BLaER1 (cell line): ENCODE results near the gene KLHL8.
A peak's percentile ranks its signal among the peaks of the same experiment; 100 is the strongest.
"Not testable (repeated sequence)": the region's sequence is repeated elsewhere in the genome, so short reads cannot be mapped to it uniquely, and the experiment has no call there.

Experiments used
- H3K27ac ChIP-seq: shearing (Covaris generic); formaldehyde crosslinking; 2 replicates; pipeline ENCODE4 v1.8.1; 2022
- H3K27me3 ChIP-seq: shearing (Covaris generic); formaldehyde crosslinking; 2 replicates; pipeline ENCODE4 v1.8.1; 2022
- H3K36me3 ChIP-seq: shearing (Covaris generic); formaldehyde crosslinking; 2 replicates; pipeline ENCODE4 v1.8.1; 2022
- H3K4me1 ChIP-seq: shearing (Covaris generic); formaldehyde crosslinking; 2 replicates; pipeline ENCODE4 v1.8.1; 2022
- H3K4me2 ChIP-seq: shearing (Covaris generic); formaldehyde crosslinking; 2 replicates; pipeline ENCODE4 v1.8.1; 2022
- H3K4me3 ChIP-seq: shearing (Covaris generic); formaldehyde crosslinking; 2 replicates; pipeline ENCODE4 v1.8.1; 2022
- H3K9ac ChIP-seq: shearing (Covaris generic); formaldehyde crosslinking; 2 replicates; pipeline ENCODE4 v1.8.1; 2022
- H3K9me3 ChIP-seq: shearing (Covaris generic); formaldehyde crosslinking; 2 replicates; pipeline ENCODE4 v1.8.1; 2022
- H4K20me1 ChIP-seq: shearing (Covaris generic); formaldehyde crosslinking; 2 replicates; pipeline ENCODE4 v1.8.1; 2022
- Cebpa-rat ChIP-seq: shearing (Covaris generic); IDR thresholded peaks from 2 replicates; pipeline ENCODE4 v1.8.1; 2022

KLHL8 gene

GRCh38 chr4:87152310-87153041 is 67.9 kb downstream of the KLHL8 start:
- no peak overlapping the region for H3K4me3 ChIP-seq
- H4K20me1 ChIP-seq, result no peaks in the 10 kb centered on the region
- no peak overlapping the region for H3K27ac ChIP-seq
- no peaks in the 10 kb centered on the region for H3K27me3 ChIP-seq
- TF ChIP-seq Cebpa-rat, result no peak
- H3K9me3 ChIP-seq, result no peaks in the 10 kb centered on the region
- H3K9ac ChIP-seq, result no peak overlapping the region
- H3K36me3 ChIP-seq, result no peaks in the 10 kb centered on the region
- H3K4me2 ChIP-seq, result no peak overlapping the region
- no peaks in the 10 kb centered on the region for H3K4me1 ChIP-seq

- H3K9ac ChIP-seq, result no peak overlapping the region
- H3K4me2 ChIP-seq, result no peak overlapping the region
- no peak for TF ChIP-seq Cebpa-rat
- H3K27me3 ChIP-seq, result no peaks in the 10 kb centered on the region
- H4K20me1 ChIP-seq, result no peaks in the 10 kb centered on the region
- H3K36me3 ChIP-seq, result no peaks in the 10 kb centered on the region
- no peak overlapping the region for H3K4me3 ChIP-seq
- no peaks in the 10 kb centered on the region for H3K4me1 ChIP-seq
- no peak overlapping the region for H3K27ac ChIP-seq
- no peaks in the 10 kb centered on the region for H3K9me3 ChIP-seq
These were observed 68.7 kb downstream of the KLHL8 start for GRCh38 chr4:87151730-87152129.

DNA sequence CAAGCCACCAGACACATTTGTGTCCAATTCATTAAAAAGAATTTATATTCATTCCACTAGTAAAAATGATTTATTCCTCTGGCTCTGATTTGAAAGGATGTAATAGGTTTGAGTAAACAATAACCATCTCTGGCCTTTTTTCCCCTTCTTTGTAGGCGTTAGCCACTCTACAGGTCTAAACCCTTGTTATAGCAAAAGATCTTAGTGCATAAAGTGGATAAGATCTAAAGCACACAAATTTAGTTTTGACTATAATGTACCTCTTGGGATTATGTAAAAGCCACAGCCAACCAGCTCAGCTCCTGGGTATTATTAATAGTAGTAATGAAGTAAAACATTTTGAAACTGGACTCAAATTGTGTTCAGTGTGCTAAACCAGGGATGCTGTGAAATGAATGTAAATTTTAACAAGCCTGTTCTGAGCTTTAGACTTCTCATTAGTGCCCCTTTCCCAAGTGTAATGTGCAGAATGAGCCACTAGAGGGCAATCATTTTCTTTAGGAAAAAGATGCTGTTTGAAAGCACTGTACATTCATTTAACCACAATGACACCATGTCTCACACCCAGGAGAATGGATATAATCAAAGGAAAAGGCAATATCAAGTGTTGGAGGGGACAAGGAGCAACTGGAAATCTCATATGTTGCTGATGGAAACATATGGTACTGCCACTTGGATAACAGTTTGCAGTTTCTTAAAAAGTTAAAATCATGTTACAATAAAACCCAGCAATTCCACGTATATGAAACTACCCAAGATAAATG is 69.7 kb downstream of the KLHL8 start:
- H3K4me2 ChIP-seq, result no peak overlapping the region
- H4K20me1 ChIP-seq, result no peaks in the 10 kb centered on the region
- no peak for TF ChIP-seq Cebpa-rat
- no peak overlapping the region for H3K4me3 ChIP-seq
- peaks cover 7% of the 10 kb centered on the region; the same call in 1 of the 2 replicates for H3K36me3 ChIP-seq
- no peaks in the 10 kb centered on the region for H3K9me3 ChIP-seq
- H3K4me1 ChIP-seq, result no peaks in the 10 kb centered on the region
- no peak overlapping the region for H3K9ac ChIP-seq
- H3K27ac ChIP-seq, result no peak overlapping the region
- H3K27me3 ChIP-seq, result no peaks in the 10 kb centered on the region

DNA sequence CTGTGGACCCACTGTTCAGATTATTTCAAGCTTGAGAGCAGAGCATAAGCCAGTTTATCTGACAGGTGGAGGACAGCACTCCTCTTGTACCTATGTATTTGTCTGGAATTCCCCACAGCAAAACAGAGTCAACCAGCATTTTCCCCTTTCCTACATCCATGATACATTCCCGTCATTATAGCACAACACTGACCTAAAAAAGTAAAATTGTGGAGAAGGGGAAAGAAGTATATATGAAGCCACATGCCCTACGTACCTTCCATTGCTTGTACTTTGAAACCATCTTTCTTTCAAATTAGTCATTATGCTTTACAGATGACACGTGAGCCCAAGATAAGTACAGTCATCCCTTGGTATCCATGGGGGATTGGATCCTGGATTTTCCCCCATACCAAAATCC is 73.3 kb downstream of the KLHL8 start:
- Histone ChIP-seq H3K4me3 (no peak overlapping the region), H4K20me1 (no peaks in the 10 kb centered on the region), H3K36me3 (peaks cover 35% of the 10 kb centered on the region), H3K9me3 (no peaks in the 10 kb centered on the region), H3K4me1 (peaks cover 14% of the 10 kb centered on the region), H3K27me3 (no peaks in the 10 kb centered on the region), H3K27ac (no peak overlapping the region), H3K4me2 (no peak overlapping the region), H3K9ac (no peak overlapping the region)
- TF ChIP-seq Cebpa-rat, result no peak

DNA sequence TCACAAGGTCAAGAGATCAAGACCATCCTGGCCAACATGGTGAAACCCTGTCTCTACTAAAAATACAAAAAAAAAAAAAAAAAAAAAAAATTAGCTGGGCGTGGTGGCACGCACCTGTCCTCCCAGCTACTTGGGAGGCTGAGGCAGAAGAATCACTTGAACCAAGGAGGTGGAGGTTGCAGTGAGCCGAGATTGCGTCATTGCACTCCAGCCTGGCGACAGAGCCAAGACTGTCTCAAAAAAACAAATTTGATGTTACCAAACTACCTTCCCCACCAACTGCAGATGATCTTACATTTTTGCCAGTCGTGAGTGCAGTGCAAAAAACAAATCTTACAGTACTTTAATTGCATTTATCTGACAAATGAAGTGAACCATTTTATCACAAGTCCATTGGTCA is 74.5 kb downstream of the KLHL8 start:
- H3K36me3 ChIP-seq, result peaks cover 46% of the 10 kb centered on the region
- H3K4me1 ChIP-seq, result peaks cover 14% of the 10 kb centered on the region
- not testable (repeated sequence) for H3K27me3 ChIP-seq, H3K4me2 ChIP-seq, H3K27ac ChIP-seq, H3K4me3 ChIP-seq, H3K9ac ChIP-seq, H3K9me3 ChIP-seq, H4K20me1 ChIP-seq

DNA sequence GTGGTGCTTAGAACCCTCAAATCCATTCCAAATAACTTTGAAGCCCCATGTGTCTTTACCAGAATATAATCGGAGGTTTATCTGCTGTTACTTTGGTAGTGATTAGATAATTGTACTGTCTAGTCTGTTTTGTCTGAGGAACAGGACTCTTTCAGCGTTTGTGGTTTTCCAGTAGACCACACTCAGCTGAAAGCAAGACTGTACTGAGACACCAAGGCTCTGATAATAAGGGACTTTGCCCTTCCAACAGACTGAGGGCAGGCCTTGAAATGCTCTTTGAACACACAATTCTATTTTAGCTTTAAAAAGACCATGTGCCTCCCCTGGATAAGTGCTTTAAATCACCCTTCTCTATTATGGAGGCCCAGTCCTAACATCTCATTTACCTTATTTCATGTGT is 76.1 kb downstream of the KLHL8 start:
- no peak overlapping the region for H3K9ac ChIP-seq
- no peaks in the 10 kb centered on the region for H3K9me3 ChIP-seq
- peaks cover 54% of the 10 kb centered on the region for H3K36me3 ChIP-seq
- no peak overlapping the region for H3K4me3 ChIP-seq
- H3K4me1 ChIP-seq, result peaks cover 14% of the 10 kb centered on the region
- peaks cover 10% of the 10 kb centered on the region; the same call in 1 of the 2 replicates for H4K20me1 ChIP-seq
- H3K4me2 ChIP-seq, result peak overlapping the region; percentile 8
- no peak for TF ChIP-seq Cebpa-rat
- H3K27me3 ChIP-seq, result no peaks in the 10 kb centered on the region
- H3K27ac ChIP-seq, result no peak overlapping the region

DNA sequence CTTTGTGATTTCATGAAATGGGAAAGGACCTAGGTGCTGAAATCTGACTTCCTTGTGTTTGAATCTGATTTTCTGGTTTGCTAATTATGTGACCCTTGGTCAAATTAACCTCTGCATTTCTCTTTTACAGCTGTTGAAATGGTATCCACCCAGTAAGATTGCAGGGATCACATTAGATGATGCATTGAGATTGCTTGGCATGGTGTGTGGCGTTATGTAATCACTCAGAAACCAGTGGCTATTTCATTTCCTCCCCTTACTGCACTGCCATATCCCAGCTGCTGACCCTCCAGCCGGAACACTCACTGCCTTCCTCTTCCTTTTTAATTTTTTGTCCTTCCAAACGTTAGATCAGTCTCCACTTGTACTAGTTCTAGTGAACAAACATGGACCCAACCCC is 79.0 kb downstream of the KLHL8 start:
- no peak for TF ChIP-seq Cebpa-rat
- Histone ChIP-seq H3K9ac (no peak overlapping the region), H3K4me2 (no peak overlapping the region), H3K4me1 (peaks cover 14% of the 10 kb centered on the region), H3K36me3 (peaks cover 84% of the 10 kb centered on the region), H3K27me3 (no peaks in the 10 kb centered on the region), H3K9me3 (no peaks in the 10 kb centered on the region), H3K27ac (no peak overlapping the region), H3K4me3 (no peak overlapping the region), H4K20me1 (peaks cover 10% of the 10 kb centered on the region; the same call in 1 of the 2 replicates)

DNA sequence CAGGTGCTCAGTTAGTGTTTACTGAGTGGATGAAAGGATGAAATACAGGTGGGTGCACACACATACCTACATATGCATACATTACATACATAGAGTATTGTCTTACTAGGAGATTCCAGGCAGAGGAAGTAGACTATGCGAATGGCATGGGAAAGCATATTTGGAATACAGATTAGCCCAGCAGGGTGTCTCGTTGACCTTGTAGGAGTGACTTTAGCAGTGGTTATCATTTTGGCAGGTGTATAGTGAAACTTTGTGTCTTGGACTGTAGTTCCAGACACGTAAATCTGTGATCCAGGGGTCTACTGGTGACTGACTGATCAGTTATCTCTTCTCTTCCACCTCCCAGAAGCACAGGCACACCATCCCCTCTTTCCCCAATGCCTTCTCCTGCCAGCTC is 86.3 kb downstream of the KLHL8 start:
- Histone ChIP-seq H3K4me1 (no peaks in the 10 kb centered on the region), H3K4me2 (no peak overlapping the region), H3K9ac (no peak overlapping the region), H3K9me3 (no peaks in the 10 kb centered on the region), H3K36me3 (peaks cover 100% of the 10 kb centered on the region), H3K27me3 (no peaks in the 10 kb centered on the region), H3K4me3 (no peak overlapping the region), H4K20me1 (no peaks in the 10 kb centered on the region; the same call in 1 of the 2 replicates), H3K27ac (no peak overlapping the region)
- TF ChIP-seq Cebpa-rat, result no peak

- TF ChIP-seq Cebpa-rat, result no peak
- Histone ChIP-seq H3K4me3 (no peak overlapping the region), H3K4me2 (no peak overlapping the region), H3K9me3 (no peaks in the 10 kb centered on the region), H3K4me1 (no peaks in the 10 kb centered on the region), H3K27me3 (no peaks in the 10 kb centered on the region), H4K20me1 (no peaks in the 10 kb centered on the region; the same call in 1 of the 2 replicates), H3K27ac (no peak overlapping the region), H3K9ac (no peak overlapping the region), H3K36me3 (peaks cover 100% of the 10 kb centered on the region)
These were observed 87.2 kb downstream of the KLHL8 start for GRCh38 chr4:87133183-87133582.

- no peaks in the 10 kb centered on the region for H3K27me3 ChIP-seq
- no peak overlapping the region for H3K9ac ChIP-seq
- no peaks in the 10 kb centered on the region for H3K9me3 ChIP-seq
- TF ChIP-seq Cebpa-rat, result no peak
- H3K4me3 ChIP-seq, result no peak overlapping the region
- H3K36me3 ChIP-seq, result peaks cover 100% of the 10 kb centered on the region
- no peaks in the 10 kb centered on the region for H3K4me1 ChIP-seq
- no peak overlapping the region for H3K27ac ChIP-seq
- H4K20me1 ChIP-seq, result no peaks in the 10 kb centered on the region; the same call in 1 of the 2 replicates
- H3K4me2 ChIP-seq, result no peak overlapping the region
These were observed 88.4 kb downstream of the KLHL8 start for GRCh38 chr4:87132035-87132434.
